Subcutaneous abdominal adipose tissue (tissue), 5 donors: ENCODE data around the gene SLC6A7.

Experiments used
- H3K27ac ChIP-seq: one replicate; pipeline ENCODE4 v1.7.0; 2013; ENCODE audit warnings: low read depth, mild to moderate bottlenecking, inconsistent platforms, low read length, moderate library complexity
- H3K27me3 ChIP-seq, 5 donors: one replicate each; pipeline ENCODE4 v1.7.0; 2013; ENCODE audit warnings: low read length in 5 of 5, inconsistent platforms in 1 of 5; ENCODE audit not compliant: control insufficient read depth in 5 of 5, insufficient read depth in 4 of 5
- H3K36me3 ChIP-seq, 5 donors: one replicate each; pipeline ENCODE4 v1.7.0; 2013; ENCODE audit warnings: low read length in 5 of 5; ENCODE audit not compliant: control insufficient read depth in 5 of 5, insufficient read depth in 5 of 5
- H3K4me1 ChIP-seq, 5 donors: one replicate each; pipeline ENCODE4 v1.7.0; 2013; ENCODE audit warnings: low read length in 5 of 5, mild to moderate bottlenecking in 3 of 5, moderate library complexity in 1 of 5; ENCODE audit not compliant: control insufficient read depth in 5 of 5, insufficient read depth in 5 of 5
- H3K4me3 ChIP-seq, 5 donors: one replicate each; pipeline ENCODE4 v1.7.0; 2013; ENCODE audit warnings: low read length in 5 of 5, low read depth in 1 of 5
- H3K9ac ChIP-seq, 5 donors: one replicate each; pipeline ENCODE4 v1.7.0; 2013; ENCODE audit warnings: low read length in 5 of 5, mild to moderate bottlenecking in 4 of 5, moderate library complexity in 3 of 5
- H3K9me3 ChIP-seq, 5 donors: one replicate each; pipeline ENCODE4 v1.7.0; 2013; ENCODE audit warnings: low read length in 5 of 5; ENCODE audit not compliant: control insufficient read depth in 5 of 5
- donor health status: healthy.
- donor health status: healthy.
- donor health status: healthy.
- donor health status: healthy.
- donor health status: healthy.

SLC6A7 gene

GRCh38 chr5:150154618-150155128, 35.2 kb upstream of the SLC6A7 start:
- peak overlapping the region; percentile 70 for H3K27ac ChIP-seq
- peak overlapping the region; percentile 14 to 72 (median 62) for H3K4me3 ChIP-seq
- peaks cover 0 to 35% (median 9%) of the 10 kb centered on the region in 5 donors for H3K27me3 ChIP-seq
- H3K36me3 ChIP-seq: peaks cover 0 to 5% (median 0%) of the 10 kb centered on the region in 5 donors
- peak overlapping the region; percentile 21 to 59 (median 48) for H3K9ac ChIP-seq
- H3K4me1 ChIP-seq: peaks cover 3 to 80% (median 64%) of the 10 kb centered on the region in 5 donors
- no peaks in the 10 kb centered on the region for H3K9me3 ChIP-seq

- peak within 1 kb of the TSS; percentile 21 to 59 (median 48) for H3K9ac ChIP-seq
- H3K36me3 ChIP-seq: peaks cover 0 to 5% (median 0%) of the 10 kb centered on the region in 5 donors
- H3K27ac ChIP-seq: peak within 1 kb of the TSS; percentile 70
- peak within 1 kb of the TSS; percentile 14 to 72 (median 62) for H3K4me3 ChIP-seq
- H3K27me3 ChIP-seq: peaks cover 0 to 33% (median 9%) of the 10 kb centered on the region in 5 donors
- no peaks in the 10 kb centered on the region for H3K9me3 ChIP-seq
- peaks cover 3 to 81% (median 64%) of the 10 kb centered on the region in 5 donors for H3K4me1 ChIP-seq
These were observed 34.4 kb upstream of the SLC6A7 start, which contains the start of gene PDGFRB for GRCh38 chr5:150155258-150156026. Gene PDGFRB (minus strand): TSS chr5:150155845. CDS start chr5:150137047, 18,798 bp downstream.

GRCh38 chr5:150156027-150156368, 33.9 kb upstream of the SLC6A7 start:
- Histone ChIP-seq H3K36me3 (peaks cover 0 to 5% (median 0%) of the 10 kb centered on the region in 5 donors), H3K4me1 (peaks cover 3 to 79% (median 63%) of the 10 kb centered on the region in 5 donors), H3K9me3 (no peaks in the 10 kb centered on the region), H3K27ac (peak overlapping the region; percentile 70), H3K27me3 (peaks cover 0 to 36% (median 9%) of the 10 kb centered on the region in 5 donors), H3K9ac (no peak overlapping the region), H3K4me3 (peak overlapping the region in 4 of 5 donors; percentile 23 to 72 (median 60))

DNA sequence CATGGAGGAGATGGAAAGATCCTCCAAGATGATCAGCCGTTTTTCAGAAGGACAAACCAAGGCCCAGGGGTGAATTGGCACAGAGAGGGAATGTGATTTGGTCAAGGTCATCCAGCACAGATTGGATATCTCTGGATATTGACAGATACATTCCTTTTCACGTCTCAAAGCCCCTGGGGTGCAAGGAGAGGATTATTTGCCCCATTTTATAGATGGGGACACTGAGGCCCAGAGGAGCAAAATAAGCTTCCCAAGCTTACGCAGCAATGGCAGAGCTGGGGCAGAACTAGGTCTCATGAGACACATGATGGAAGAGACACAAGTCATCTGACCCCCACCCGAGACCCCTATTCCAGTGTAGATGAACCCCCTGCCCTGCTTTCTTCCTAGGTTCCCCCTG, 33.3 kb upstream of the SLC6A7 start:
- H3K9ac ChIP-seq: no peak overlapping the region
- H3K4me1 ChIP-seq: peaks cover 3 to 80% (median 63%) of the 10 kb centered on the region in 5 donors
- peaks cover 0 to 5% (median 0%) of the 10 kb centered on the region in 5 donors for H3K36me3 ChIP-seq
- peaks cover 0 to 33% (median 9%) of the 10 kb centered on the region in 5 donors for H3K27me3 ChIP-seq
- H3K4me3 ChIP-seq: peak overlapping the region in 3 of 5 donors; percentile 23 to 72 (median 62)
- no peaks in the 10 kb centered on the region for H3K9me3 ChIP-seq
- peak overlapping the region; percentile 70 for H3K27ac ChIP-seq

DNA sequence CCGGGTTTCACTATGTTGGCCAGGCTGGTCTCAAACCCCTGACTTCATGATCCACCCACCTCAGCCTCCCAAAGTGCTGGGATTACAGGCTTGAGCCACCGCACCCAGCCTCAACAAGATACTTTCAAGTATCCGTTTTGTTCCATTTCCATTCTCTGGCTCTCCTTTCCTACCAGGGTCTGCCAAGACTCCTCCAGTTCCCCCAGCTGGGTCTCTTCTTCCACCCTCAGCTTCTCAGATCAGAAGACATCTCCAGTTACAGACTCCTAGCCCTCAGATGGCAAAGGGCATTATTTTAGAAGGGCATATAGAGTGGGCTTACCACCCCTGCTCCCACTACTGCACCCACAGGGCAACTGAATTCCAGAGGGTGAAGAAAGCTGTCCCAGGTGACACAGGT, 32.7 kb upstream of the SLC6A7 start:
- Histone ChIP-seq H3K27ac (peak overlapping the region; percentile 60), H3K36me3 (peaks cover 0 to 5% (median 0%) of the 10 kb centered on the region in 5 donors), H3K4me3 (peak overlapping the region in 1 of 5 donors; percentile 15), H3K9ac (no peak overlapping the region), H3K27me3 (peaks cover 0 to 33% (median 9%) of the 10 kb centered on the region in 5 donors), H3K9me3 (no peaks in the 10 kb centered on the region), H3K4me1 (peaks cover 3 to 86% (median 63%) of the 10 kb centered on the region in 5 donors)

- peaks cover 1 to 79% (median 60%) of the 10 kb centered on the region in 5 donors for H3K4me1 ChIP-seq
These were observed 31.5 kb upstream of the SLC6A7 start for GRCh38 chr5:150158170-150158949.

DNA sequence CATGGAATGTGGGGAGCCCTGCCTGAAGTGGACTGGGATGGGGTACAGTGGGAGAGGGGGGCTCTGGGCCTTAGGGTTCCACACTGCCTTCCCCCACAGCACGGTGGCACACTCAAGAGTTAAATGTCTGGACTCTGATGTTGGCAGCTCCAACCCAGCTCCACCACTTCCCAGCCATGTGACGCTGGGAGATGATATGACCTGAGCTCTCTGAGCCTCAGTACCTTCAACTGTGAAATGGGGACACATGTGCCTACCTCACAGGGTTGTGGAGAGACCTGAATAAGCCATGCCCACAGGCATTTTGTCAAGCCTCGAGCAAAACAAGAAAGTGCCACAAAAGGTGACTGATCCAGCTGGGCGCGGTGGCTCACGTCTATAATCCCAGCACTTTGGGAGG, 30.8 kb upstream of the SLC6A7 start:
- no peaks in the 10 kb centered on the region for H3K9me3 ChIP-seq
- H3K4me3 ChIP-seq: peak overlapping the region in 1 of 5 donors; percentile 19
- H3K27me3 ChIP-seq: peaks cover 0 to 23% (median 4%) of the 10 kb centered on the region in 5 donors
- H3K36me3 ChIP-seq: no peaks in the 10 kb centered on the region
- H3K4me1 ChIP-seq: peaks cover 1 to 79% (median 62%) of the 10 kb centered on the region in 5 donors
- peak overlapping the region in 1 of 5 donors; percentile 7 for H3K9ac ChIP-seq
- H3K27ac ChIP-seq: peak overlapping the region; percentile 60

More at GRCh38 chr5:150158170-150158949, 31.5 kb upstream of the SLC6A7 start:
- peak overlapping the region in 2 of 5 donors; percentile 9 to 32 for H3K4me3 ChIP-seq
- H3K9ac ChIP-seq: peak overlapping the region in 1 of 5 donors; percentile 7
- no peaks in the 10 kb centered on the region for H3K36me3 ChIP-seq
- peak overlapping the region; percentile 60 for H3K27ac ChIP-seq
- peaks cover 0 to 24% (median 4%) of the 10 kb centered on the region in 5 donors for H3K27me3 ChIP-seq
- H3K9me3 ChIP-seq: no peaks in the 10 kb centered on the region

DNA sequence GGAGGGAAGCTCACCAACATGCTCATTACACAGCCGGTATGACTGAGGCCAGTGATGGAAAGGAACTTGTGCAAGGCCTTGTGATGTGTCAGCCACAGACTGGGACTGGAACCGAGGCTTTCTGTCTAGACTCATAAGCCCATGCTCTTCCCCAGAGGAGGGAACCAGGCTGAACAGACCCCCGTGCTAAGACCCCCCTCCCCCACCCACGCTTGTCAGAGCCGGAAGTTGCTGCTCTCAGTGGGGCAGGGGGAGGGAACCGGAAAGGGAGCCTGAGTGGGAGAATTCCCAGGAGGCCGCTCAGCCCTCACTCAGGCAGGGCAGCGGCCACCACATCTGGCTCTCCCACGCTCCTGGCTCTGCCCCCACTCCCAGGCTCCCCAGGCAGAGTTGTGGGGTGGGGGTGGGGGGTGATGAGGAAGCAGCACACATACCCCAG, 30.1 kb upstream of the SLC6A7 start:
- Histone ChIP-seq H3K27ac (peak overlapping the region; percentile 46), H3K36me3 (no peaks in the 10 kb centered on the region), H3K4me3 (no peak overlapping the region), H3K27me3 (peaks cover 0 to 23% (median 4%) of the 10 kb centered on the region in 5 donors), H3K4me1 (peaks cover 5 to 79% (median 62%) of the 10 kb centered on the region in 5 donors), H3K9ac (no peak overlapping the region), H3K9me3 (no peaks in the 10 kb centered on the region)

- Histone ChIP-seq H3K36me3 (no peaks in the 10 kb centered on the region), H3K9me3 (no peaks in the 10 kb centered on the region), H3K4me3 (no peak overlapping the region), H3K27ac (peak overlapping the region; percentile 46), H3K27me3 (peaks cover 0 to 20% (median 4%) of the 10 kb centered on the region in 5 donors), H3K4me1 (peaks cover 8 to 81% (median 62%) of the 10 kb centered on the region in 5 donors), H3K9ac (peak overlapping the region in 1 of 5 donors; percentile 45)
These were observed 29.3 kb upstream of the SLC6A7 start for GRCh38 chr5:150160448-150161081.
